ENCODE measurements around the gene PTPN6. TPM values are rescaled to one million over a fixed set of nuclear protein-coding genes. Genes with fewer than 3 reads are reported as not detected.

Gene PTPN6
- total RNA-seq, 4 donors from 2014 or later: 18.5 to 59.1 (median 39.4) TPM

DNA sequence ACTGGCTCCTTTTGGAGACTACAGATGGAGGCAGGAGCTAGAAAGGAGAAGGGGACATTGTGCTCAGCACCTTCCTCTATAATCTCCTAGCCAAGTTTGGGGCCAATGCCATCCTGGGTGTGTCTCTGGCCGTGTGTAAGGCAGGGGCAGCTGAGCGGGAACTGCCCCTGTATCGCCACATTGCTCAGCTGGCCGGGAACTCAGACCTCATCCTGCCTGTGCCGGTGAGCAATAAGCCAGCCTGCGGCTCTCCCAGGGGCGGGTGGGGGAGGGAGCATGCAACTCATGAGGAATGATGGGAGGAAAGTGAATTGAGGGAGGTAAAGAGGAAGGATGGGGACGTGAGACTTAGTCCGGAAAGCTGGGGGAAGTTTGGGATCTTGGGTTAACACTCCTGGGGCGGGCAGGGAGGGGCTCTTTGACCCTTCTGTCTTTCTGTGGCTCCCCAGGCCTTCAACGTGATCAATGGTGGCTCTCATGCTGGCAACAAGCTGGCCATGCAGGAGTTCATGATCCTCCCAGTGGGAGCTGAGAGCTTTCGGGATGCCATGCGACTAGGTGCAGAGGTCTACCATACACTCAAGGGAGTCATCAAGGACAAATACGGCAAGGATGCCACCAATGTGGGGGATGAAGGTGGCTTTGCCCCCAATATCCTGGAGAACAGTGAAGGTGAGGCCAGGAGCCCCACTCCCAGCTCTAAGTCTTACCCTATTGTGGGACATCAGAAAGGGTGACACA lies 33.5 kb upstream of the PTPN6 start:
- Histone ChIP-seq H3K9me3 (no peaks in the 10 kb centered on the region), H3K27ac (no peak overlapping the region), H3K4me1 (peaks cover 20% of the 10 kb centered on the region), H3K27me3 (no peaks in the 10 kb centered on the region), H3K4me3 (no peak overlapping the region), H3K36me3 (peaks cover 5% of the 10 kb centered on the region)
- TF ChIP-seq POLR2A (IDR thresholded peaks at IDR 0.05): no peak
- TF ChIP-seq CTCF (IDR thresholded peaks at IDR 0.05): no peak
- TF ChIP-seq POLR2AphosphoS5 (IDR thresholded peaks at IDR 0.05): no peak
- no peak for TF ChIP-seq EP300 (IDR thresholded peaks at IDR 0.05)
- DNase-seq (ENCODE audit: low spot score in 2 of 2): no peak
- WGBS: 88% methylated on average over 14 of the region's 14 CpGs

DNA sequence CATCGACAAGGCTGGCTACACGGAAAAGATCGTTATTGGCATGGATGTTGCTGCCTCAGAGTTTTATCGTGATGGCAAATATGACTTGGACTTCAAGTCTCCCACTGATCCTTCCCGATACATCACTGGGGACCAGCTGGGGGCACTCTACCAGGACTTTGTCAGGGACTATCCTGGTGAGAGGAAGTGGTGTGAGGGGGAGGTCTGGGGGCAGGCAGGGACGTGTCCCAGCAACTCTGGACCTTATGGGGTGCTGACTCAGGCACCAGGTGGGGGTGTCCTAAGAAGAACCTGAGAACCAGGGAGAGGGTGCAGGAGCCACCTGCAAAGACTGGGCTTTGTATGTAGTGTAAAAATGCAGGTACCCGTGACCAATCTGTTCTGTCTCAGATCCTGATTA lies 31.6 kb upstream of the PTPN6 start:
- no peak overlapping the region for H3K4me3 ChIP-seq
- no peak for DNase-seq (ENCODE audit: low spot score in 2 of 2)
- peaks cover 5% of the 10 kb centered on the region for H3K36me3 ChIP-seq
- no peaks in the 10 kb centered on the region for H3K9me3 ChIP-seq
- TF ChIP-seq POLR2A (IDR thresholded peaks at IDR 0.05): no peak
- TF ChIP-seq EP300 (IDR thresholded peaks at IDR 0.05): no peak
- no peak for TF ChIP-seq CTCF (IDR thresholded peaks at IDR 0.05)
- no peak for TF ChIP-seq POLR2AphosphoS5 (IDR thresholded peaks at IDR 0.05)
- no peaks in the 10 kb centered on the region for H3K27me3 ChIP-seq
- H3K4me1 ChIP-seq: peaks cover 13% of the 10 kb centered on the region
- WGBS: 76% methylated on average over 7 of the region's 7 CpGs
- H3K27ac ChIP-seq: no peak overlapping the region

- H3K27ac ChIP-seq: no peak overlapping the region
- H3K27me3 ChIP-seq: no peaks in the 10 kb centered on the region
- no peaks in the 10 kb centered on the region for H3K9me3 ChIP-seq
- no peak for TF ChIP-seq POLR2A (IDR thresholded peaks at IDR 0.05)
- no peak for TF ChIP-seq CTCF (IDR thresholded peaks at IDR 0.05)
- TF ChIP-seq EP300 (IDR thresholded peaks at IDR 0.05): no peak
- no peak for TF ChIP-seq POLR2AphosphoS5 (IDR thresholded peaks at IDR 0.05)
- no peak for DNase-seq (ENCODE audit: low spot score in 2 of 2)
- no peak overlapping the region for H3K4me3 ChIP-seq
- WGBS: 73% methylated on average over 3 of the region's 7 CpGs
- peaks cover 22% of the 10 kb centered on the region for H3K4me1 ChIP-seq
- H3K36me3 ChIP-seq: peaks cover 5% of the 10 kb centered on the region
Observed at GRCh38 chr12:6921539-6921938, 29.6 kb upstream of the PTPN6 start.

DNA sequence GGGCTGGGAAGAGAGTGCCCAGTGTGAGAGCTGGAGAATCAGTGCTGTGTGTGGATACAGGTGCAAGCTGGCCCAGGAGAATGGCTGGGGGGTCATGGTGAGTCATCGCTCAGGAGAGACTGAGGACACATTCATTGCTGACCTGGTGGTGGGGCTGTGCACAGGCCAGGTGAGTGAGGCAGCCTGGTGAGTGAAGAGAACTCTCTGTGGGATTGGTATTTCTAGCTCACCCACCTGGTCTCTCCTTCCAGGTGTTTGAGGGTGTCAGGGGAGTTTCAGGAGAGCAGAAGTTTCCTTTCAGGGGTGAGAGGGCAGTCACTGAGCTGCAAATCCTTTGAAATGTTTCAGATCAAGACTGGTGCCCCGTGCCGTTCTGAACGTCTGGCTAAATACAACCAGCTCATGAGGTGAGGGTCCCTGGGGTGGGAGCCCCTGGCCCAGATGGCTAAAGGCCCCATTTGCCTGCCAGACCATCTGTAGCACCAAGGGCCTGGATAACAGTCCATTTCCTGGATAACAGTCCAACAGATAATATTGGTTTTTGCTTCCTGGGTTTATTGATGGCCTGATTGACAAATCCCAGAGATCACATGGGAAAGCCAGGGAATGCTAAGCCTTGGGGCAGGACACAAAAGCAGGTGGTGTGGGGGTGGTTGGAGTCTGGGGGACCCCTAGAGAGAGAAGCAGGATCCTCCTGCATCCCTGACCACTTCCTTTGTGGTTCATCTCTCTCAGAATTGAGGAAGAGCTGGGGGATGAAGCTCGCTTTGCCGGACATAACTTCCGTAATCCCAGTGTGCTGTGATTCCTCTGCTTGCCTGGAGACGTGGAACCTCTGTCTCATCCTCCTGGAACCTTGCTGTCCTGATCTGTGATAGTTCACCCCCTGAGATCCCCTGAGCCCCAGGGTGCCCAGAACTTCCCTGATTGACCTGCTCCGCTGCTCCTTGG lies 28.9 kb upstream of the PTPN6 start:
- DNase-seq (ENCODE audit: low spot score in 2 of 2): no peak
- Histone ChIP-seq H3K36me3 (peaks cover 5% of the 10 kb centered on the region), H3K4me1 (peaks cover 30% of the 10 kb centered on the region), H3K9me3 (no peaks in the 10 kb centered on the region), H3K27ac (no peak overlapping the region), H3K27me3 (no peaks in the 10 kb centered on the region), H3K4me3 (no peak overlapping the region)
- 88% methylated on average over 9 of the region's 9 CpGs for WGBS
- TF ChIP-seq POLR2AphosphoS5 (IDR thresholded peaks at IDR 0.05) (no peak), EP300 (IDR thresholded peaks at IDR 0.05) (no peak), CTCF (IDR thresholded peaks at IDR 0.05) (no peak), POLR2A (IDR thresholded peaks at IDR 0.05) (no peak)

Data from suprapubic skin (tissue), 4 donors.